Liver (tissue), 9 donors: Measurements from ENCODE around the gene SEPTIN5. TPM values are rescaled to one million over a fixed set of nuclear protein-coding genes. Genes with fewer than 3 reads are reported as not detected.

Experiments used
- DNase-seq: peaks from one replicate; pipeline ENCODE4 v3.0.0-alpha.2; 2017; ENCODE audit warnings: low spot score
- H3K27ac ChIP-seq, 2 donors: one replicate each; pipeline ENCODE4 v1.7.0; 2013; ENCODE audit warnings: inconsistent platforms in 2 of 2, low read length in 2 of 2, control low read depth in 1 of 2, low read depth in 1 of 2, mild to moderate bottlenecking in 1 of 2
- H3K27me3 ChIP-seq, 4 donors: one replicate each; pipeline versions ENCODE4 v1.6.1 to v1.7.0; 2013; ENCODE audit warnings: low read length in 3 of 4, inconsistent platforms in 1 of 4, mild to moderate bottlenecking in 1 of 4, moderate library complexity in 1 of 4; ENCODE audit not compliant: control insufficient read depth in 4 of 4, insufficient read depth in 4 of 4
- H3K36me3 ChIP-seq, 4 donors: one replicate each; pipeline versions ENCODE4 v1.6.1 to v1.7.0; 2013; ENCODE audit warnings: low read length in 3 of 4, mild to moderate bottlenecking in 3 of 4, low read depth in 1 of 4, moderate library complexity in 1 of 4; ENCODE audit not compliant: control insufficient read depth in 4 of 4, insufficient read depth in 3 of 4
- H3K4me1 ChIP-seq, 4 donors: one replicate each; pipeline versions ENCODE4 v1.6.1 to v1.7.0; 2013; ENCODE audit warnings: low read length in 3 of 4, mild to moderate bottlenecking in 3 of 4, moderate library complexity in 1 of 4; ENCODE audit not compliant: control insufficient read depth in 4 of 4, insufficient read depth in 4 of 4
- H3K4me3 ChIP-seq, 3 donors: one replicate each; pipeline versions ENCODE4 v1.6.1 to v1.7.0; 2013; ENCODE audit warnings: low read length in 3 of 3, control low read depth in 1 of 3, low read depth in 1 of 3, mild to moderate bottlenecking in 1 of 3
- H3K9ac ChIP-seq, 2 donors: one replicate each; pipeline ENCODE4 v1.7.0; 2013; ENCODE audit warnings: low read length in 2 of 2, mild to moderate bottlenecking in 2 of 2, moderate library complexity in 2 of 2, control low read depth in 1 of 2, low read depth in 1 of 2
- H3K9me3 ChIP-seq, 4 donors: one replicate each; pipeline versions ENCODE4 v1.6.1 to v1.7.0; 2013; ENCODE audit warnings: low read length in 3 of 4; ENCODE audit not compliant: control insufficient read depth in 4 of 4
- EGR1 ChIP-seq, 2 donors: IDR thresholded peaks; 2 replicates each; pipeline ENCODE4 v1.6.1; 2016 to 2018; ENCODE audit warnings: antibody characterized with exemption in 2 of 2, low read depth in 2 of 2
- FOXA1 ChIP-seq: IDR thresholded peaks from 2 replicates; pipeline ENCODE4 v1.6.1; 2016; ENCODE audit warnings: antibody characterized with exemption
- FOXA2 ChIP-seq: IDR thresholded peaks from 2 replicates; pipeline ENCODE4 v1.6.1; 2016; ENCODE audit warnings: antibody characterized with exemption
- GABPA ChIP-seq, 2 donors: IDR thresholded peaks in 1 of 2; conservative IDR thresholded peaks in 1 of 2; 2 replicates each; pipeline ENCODE4 v1.6.1; 2016; ENCODE audit warnings: antibody characterized with exemption in 2 of 2, mild to moderate bottlenecking in 1 of 2, moderate library complexity in 1 of 2
- HNF4A ChIP-seq, 2 donors: conservative IDR thresholded peaks; 2 replicates each; pipeline ENCODE4 v1.6.1; 2016; ENCODE audit warnings: antibody characterized with exemption in 2 of 2, mild to moderate bottlenecking in 2 of 2
- HNF4G ChIP-seq: IDR thresholded peaks from 2 replicates; pipeline ENCODE4 v1.6.1; 2016; ENCODE audit warnings: antibody characterized with exemption
- JUND ChIP-seq, 2 donors: IDR thresholded peaks; 2 replicates each; pipeline ENCODE4 v1.6.1; 2016; ENCODE audit warnings: antibody characterized with exemption in 2 of 2
- NR2F2 ChIP-seq: IDR thresholded peaks from 2 replicates; pipeline ENCODE4 v1.6.1; 2016; ENCODE audit warnings: antibody characterized with exemption
- RAD21 ChIP-seq, 2 donors: IDR thresholded peaks; 2 replicates each; pipeline ENCODE4 v1.6.1; 2016; ENCODE audit warnings: antibody characterized with exemption in 2 of 2, mild to moderate bottlenecking in 2 of 2
- RXRA ChIP-seq, 2 donors: IDR thresholded peaks; 2 replicates each; pipeline ENCODE4 v1.6.1; 2017 to 2018; ENCODE audit warnings: antibody characterized with exemption in 2 of 2, mild to moderate bottlenecking in 1 of 2
- SP1 ChIP-seq: IDR thresholded peaks from 2 replicates; pipeline ENCODE4 v1.6.1; 2018; ENCODE audit warnings: antibody characterized with exemption, mild to moderate bottlenecking
- TAF1 ChIP-seq: conservative IDR thresholded peaks from 2 replicates; pipeline ENCODE4 v1.6.1; 2016; ENCODE audit warnings: antibody characterized with exemption, mild to moderate bottlenecking
- YY1 ChIP-seq: IDR thresholded peaks from 2 replicates; pipeline ENCODE4 v1.6.1; 2016; ENCODE audit warnings: antibody characterized with exemption, mild to moderate bottlenecking
- ZBTB33 ChIP-seq: IDR thresholded peaks from 2 replicates; pipeline ENCODE4 v1.6.1; 2016; ENCODE audit warnings: antibody characterized with exemption
- WGBS: extraction: QIAGEN DNeasy Blood & Tissue Kit; methylation state at CpG from one replicate; pipeline ENCODE4 v1.1.7; 2013; 5-methylcytosine and 5-hydroxymethylcytosine counted together
- polyA plus RNA-seq, 2 donors: library from polyadenylated mRNA; stranded (reverse) in 1 of 2; unstranded in 1 of 2; fragments of 200-250 nt in 1 of 2; fragments of >200 nt in 1 of 2; fragmentation: Nextera tagmentation in 1 of 2; extraction: Ambion mirVana in 1 of 2; gene quantifications; one replicate each; pipeline versions ENCODE4 v1.2.1 to v1.2.3, GENCODE V29; 2013 to 2015
- total RNA-seq, 2 donors: library from RNA; depleted of rRNA; stranded (reverse); fragments of >200 nt; gene quantifications; one replicate each; pipeline ENCODE4 v1.2.3, GENCODE V29; 2014
- TF ChIP-seq, protein P1 (sequence below): IDR thresholded peaks from 2 replicates; pipeline ENCODE4 v1.6.1; 2016; ENCODE audit warnings: antibody characterized with exemption
- TF ChIP-seq, protein P2 (sequence below): IDR thresholded peaks from 2 replicates; pipeline ENCODE4 v1.6.1; 2016; ENCODE audit warnings: antibody characterized with exemption, mild to moderate bottlenecking
- TF ChIP-seq, protein P3 (sequence below): IDR thresholded peaks from 2 replicates; pipeline ENCODE4 v1.6.1; 2016; ENCODE audit warnings: antibody characterized with exemption
- TF ChIP-seq, protein P4 (sequence below): fragments of 150-350 bp; IDR thresholded peaks from 2 replicates; pipeline ENCODE4 v1.5.1; 2017; ENCODE audit warnings: improper control_type of control experiment, low read depth, low read length; ENCODE audit not compliant: missing input control
- donor health status: healthy.
- donor health status: healthy.
- donor health status: healthy.
- donor health status: healthy.
- donor health status: healthy.

Gene SEPTIN5
- total and polyA plus RNA-seq, 4 donors: 0.26 to 3.5 (median 2.8) TPM

GRCh38 chr22:19713650-19714311 lies 522 bp upstream of the SEPTIN5 start:
- H3K9ac ChIP-seq: no peak overlapping the region
- no peak for DNase-seq
- TF ChIP-seq, protein P1, sequence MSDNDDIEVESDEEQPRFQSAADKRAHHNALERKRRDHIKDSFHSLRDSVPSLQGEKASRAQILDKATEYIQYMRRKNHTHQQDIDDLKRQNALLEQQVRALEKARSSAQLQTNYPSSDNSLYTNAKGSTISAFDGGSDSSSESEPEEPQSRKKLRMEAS: no peak
- TF ChIP-seq NR2F2 (no peak), FOXA1 (no peak), TAF1 (no peak), RXRA (IDR thresholded peaks at IDR 0.05) (no peak), RAD21 (IDR thresholded peaks at IDR 0.05) (no peak), ZBTB33 (no peak), GABPA (IDR thresholded peaks at IDR 0.05 in 1 of 2, conservative IDR thresholded peaks at IDR 0.05 in 1 of 2) (no peak), FOXA2 (no peak), HNF4A (conservative IDR thresholded peaks at IDR 0.05) (no peak), JUND (IDR thresholded peaks at IDR 0.05) (no peak), EGR1 (IDR thresholded peaks at IDR 0.05; ENCODE audit: low read depth in 2 of 2) (no peak), HNF4G (no peak), YY1 (no peak), SP1 (no peak)
- TF ChIP-seq, protein P2, sequence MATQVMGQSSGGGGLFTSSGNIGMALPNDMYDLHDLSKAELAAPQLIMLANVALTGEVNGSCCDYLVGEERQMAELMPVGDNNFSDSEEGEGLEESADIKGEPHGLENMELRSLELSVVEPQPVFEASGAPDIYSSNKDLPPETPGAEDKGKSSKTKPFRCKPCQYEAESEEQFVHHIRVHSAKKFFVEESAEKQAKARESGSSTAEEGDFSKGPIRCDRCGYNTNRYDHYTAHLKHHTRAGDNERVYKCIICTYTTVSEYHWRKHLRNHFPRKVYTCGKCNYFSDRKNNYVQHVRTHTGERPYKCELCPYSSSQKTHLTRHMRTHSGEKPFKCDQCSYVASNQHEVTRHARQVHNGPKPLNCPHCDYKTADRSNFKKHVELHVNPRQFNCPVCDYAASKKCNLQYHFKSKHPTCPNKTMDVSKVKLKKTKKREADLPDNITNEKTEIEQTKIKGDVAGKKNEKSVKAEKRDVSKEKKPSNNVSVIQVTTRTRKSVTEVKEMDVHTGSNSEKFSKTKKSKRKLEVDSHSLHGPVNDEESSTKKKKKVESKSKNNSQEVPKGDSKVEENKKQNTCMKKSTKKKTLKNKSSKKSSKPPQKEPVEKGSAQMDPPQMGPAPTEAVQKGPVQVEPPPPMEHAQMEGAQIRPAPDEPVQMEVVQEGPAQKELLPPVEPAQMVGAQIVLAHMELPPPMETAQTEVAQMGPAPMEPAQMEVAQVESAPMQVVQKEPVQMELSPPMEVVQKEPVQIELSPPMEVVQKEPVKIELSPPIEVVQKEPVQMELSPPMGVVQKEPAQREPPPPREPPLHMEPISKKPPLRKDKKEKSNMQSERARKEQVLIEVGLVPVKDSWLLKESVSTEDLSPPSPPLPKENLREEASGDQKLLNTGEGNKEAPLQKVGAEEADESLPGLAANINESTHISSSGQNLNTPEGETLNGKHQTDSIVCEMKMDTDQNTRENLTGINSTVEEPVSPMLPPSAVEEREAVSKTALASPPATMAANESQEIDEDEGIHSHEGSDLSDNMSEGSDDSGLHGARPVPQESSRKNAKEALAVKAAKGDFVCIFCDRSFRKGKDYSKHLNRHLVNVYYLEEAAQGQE: no peak
- TF ChIP-seq, protein P3, sequence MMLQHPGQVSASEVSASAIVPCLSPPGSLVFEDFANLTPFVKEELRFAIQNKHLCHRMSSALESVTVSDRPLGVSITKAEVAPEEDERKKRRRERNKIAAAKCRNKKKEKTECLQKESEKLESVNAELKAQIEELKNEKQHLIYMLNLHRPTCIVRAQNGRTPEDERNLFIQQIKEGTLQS: no peak
- TF ChIP-seq, protein P4, sequence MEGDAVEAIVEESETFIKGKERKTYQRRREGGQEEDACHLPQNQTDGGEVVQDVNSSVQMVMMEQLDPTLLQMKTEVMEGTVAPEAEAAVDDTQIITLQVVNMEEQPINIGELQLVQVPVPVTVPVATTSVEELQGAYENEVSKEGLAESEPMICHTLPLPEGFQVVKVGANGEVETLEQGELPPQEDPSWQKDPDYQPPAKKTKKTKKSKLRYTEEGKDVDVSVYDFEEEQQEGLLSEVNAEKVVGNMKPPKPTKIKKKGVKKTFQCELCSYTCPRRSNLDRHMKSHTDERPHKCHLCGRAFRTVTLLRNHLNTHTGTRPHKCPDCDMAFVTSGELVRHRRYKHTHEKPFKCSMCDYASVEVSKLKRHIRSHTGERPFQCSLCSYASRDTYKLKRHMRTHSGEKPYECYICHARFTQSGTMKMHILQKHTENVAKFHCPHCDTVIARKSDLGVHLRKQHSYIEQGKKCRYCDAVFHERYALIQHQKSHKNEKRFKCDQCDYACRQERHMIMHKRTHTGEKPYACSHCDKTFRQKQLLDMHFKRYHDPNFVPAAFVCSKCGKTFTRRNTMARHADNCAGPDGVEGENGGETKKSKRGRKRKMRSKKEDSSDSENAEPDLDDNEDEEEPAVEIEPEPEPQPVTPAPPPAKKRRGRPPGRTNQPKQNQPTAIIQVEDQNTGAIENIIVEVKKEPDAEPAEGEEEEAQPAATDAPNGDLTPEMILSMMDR: no peak

More at GRCh38 chr22:19713650-19714311, 522 bp upstream of the SEPTIN5 start:
- Histone ChIP-seq H3K4me3 (peak overlapping the region in 1 of 3 donors; percentile 75), H3K4me1 (peaks cover 6 to 25% (median 15%) of the 10 kb centered on the region in 4 donors), H3K9me3 (no peaks in the 10 kb centered on the region), H3K36me3 (no peaks in the 10 kb centered on the region), H3K27me3 (no peaks in the 10 kb centered on the region), H3K27ac (no peak overlapping the region)
- WGBS: 27% methylated on average over 38 of the region's 38 CpGs
